HepG2 (cell line): Measurements from ENCODE around the gene IGSF21. TPM values are rescaled to one million over a fixed set of nuclear protein-coding genes. Genes with fewer than 3 reads are reported as not detected.

ENCODE experiments used
- ATAC-seq: fragments of 200-7000 bp; cut with Tn5 transposase; 3 replicates; pipeline ENCODE4 v1.9.1; 2020; ENCODE audit warnings: mild to moderate bottlenecking, moderate library complexity
- BruUV-seq: library from RNA; stranded (reverse); fragments of 400-500 nt; replicated peaks from 2 replicates; lab custom pipeline; 2021; lab: Mats Ljungman, UMichigan
- CTCF ChIA-PET: fragments of 300-600 bp; formaldehyde crosslinking; extraction: SDS; loops from one replicate; lab custom pipeline; 2021; ENCODE audit warnings: low total read pairs, inconsistent platforms, low intra/inter-chr PET ratio; lab: Yijun Ruan, JAX
- POLR2A ChIA-PET: fragments of 350-600 bp; sonication (Branson Sonifier 250); formaldehyde crosslinking; loops from one replicate; lab custom pipeline; 2020; ENCODE audit warnings: antibody characterized with exemption, inconsistent platforms; lab: Yijun Ruan, JAX
- DNase-seq: peaks from one replicate; pipeline ENCODE4 v3.0.0-alpha.2; 2015; ENCODE audit warnings: low spot score
- FAIRE-seq: peaks from 3 replicates; lab custom pipeline; 2011; peaks lifted over from hg19 to GRCh38; lab: Jason Lieb, UNC
- H2AFZ ChIP-seq: one replicate; pipeline ENCODE4 v1.6.1; 2011; ENCODE audit warnings: low read length, inconsistent platforms
- H3K27ac ChIP-seq: fragments of 300-600 bp; 3 replicates; pipeline ENCODE4 v1.8.0; 2011; ENCODE audit warnings: mixed run types, mild to moderate bottlenecking, mixed read lengths, low read length, inconsistent platforms; ENCODE audit not compliant: insufficient read depth; ENCODE audit errors: extremely low read length
- H3K27me3 ChIP-seq, 2 experiments: fragments of 200-600 bp in 1 of 2; 2 replicates in 1 of 2; 3 replicates in 1 of 2; pipeline versions ENCODE4 v1.6.0 to v1.8.0; 2011; ENCODE audit warnings: low read length in 2 of 2, mild to moderate bottlenecking in 2 of 2, moderate library complexity in 2 of 2, inconsistent platforms in 1 of 2; ENCODE audit not compliant: insufficient read depth in 2 of 2, control insufficient read depth in 1 of 2
- H3K36me3 ChIP-seq, 2 experiments: fragments of 200-600 bp in 1 of 2; replicated peaks in 1 of 2; 2 replicates in 1 of 2; 3 replicates in 1 of 2; pipeline versions ENCODE4 v1.5.1 to v1.8.0; 2011; ENCODE audit warnings: low read length in 2 of 2, inconsistent platforms in 1 of 2; ENCODE audit not compliant: insufficient read depth in 2 of 2, control insufficient read depth in 1 of 2
- H3K4me1 ChIP-seq: 2 replicates; pipeline ENCODE4 v1.5.1; 2012; ENCODE audit warnings: low read length, inconsistent platforms; ENCODE audit not compliant: insufficient read depth
- H3K4me2 ChIP-seq: 2 replicates; pipeline ENCODE4 v1.6.0; 2011; ENCODE audit warnings: low read depth, low read length, inconsistent platforms
- H3K4me3 ChIP-seq, 3 experiments: fragments of 200-600 bp in 1 of 3; sonication (generic), shearing (Covaris generic) in 1 of 3; replicated peaks in 1 of 3; 2 replicates each; pipeline ENCODE4 v1.5.1; 2011 to 2016; ENCODE audit warnings: low read length in 3 of 3, inconsistent platforms in 2 of 3, low read depth in 2 of 3, mild to moderate bottlenecking in 2 of 3, control low read depth in 1 of 3, mixed read lengths in 1 of 3; ENCODE audit not compliant: insufficient read depth in 1 of 3
- H3K79me2 ChIP-seq: one replicate; pipeline ENCODE4 v1.6.1; 2011; ENCODE audit warnings: low read length, inconsistent platforms; ENCODE audit not compliant: insufficient read depth
- H3K9ac ChIP-seq: 2 replicates; pipeline ENCODE4 v1.6.0; 2011; ENCODE audit warnings: mild to moderate bottlenecking, low read depth, low read length, inconsistent platforms; ENCODE audit not compliant: insufficient read depth
- H3K9me3 ChIP-seq: 2 replicates; pipeline ENCODE4 v1.5.1; 2012; ENCODE audit warnings: mild to moderate bottlenecking, low read length
- H4K20me1 ChIP-seq: 2 replicates; pipeline ENCODE4 v1.6.0; 2011; ENCODE audit warnings: inconsistent platforms, mild to moderate bottlenecking, low read length, moderate library complexity; ENCODE audit not compliant: insufficient read depth
- CSRNP2 ChIP-seq: sonication (generic); formaldehyde crosslinking; conservative IDR thresholded peaks from 2 replicates; pipeline ENCODE4 v1.8.0; 2022; ENCODE audit warnings: low read depth, missing genetic modification reagents
- GATA4 ChIP-seq: sonication (generic); IDR thresholded peaks from 2 replicates; pipeline ENCODE4 v1.6.1; 2016; ENCODE audit warnings: antibody characterized with exemption, low read depth, borderline replicate concordance
- GATAD2A ChIP-seq: IDR thresholded peaks from 2 replicates; pipeline ENCODE4 v1.6.1; 2016
- HMG20B ChIP-seq: conservative IDR thresholded peaks from 2 replicates; pipeline ENCODE4 v1.6.1; 2016; ENCODE audit warnings: missing genetic modification reagents, missing compliant biosample characterization
- JARID2 ChIP-seq: sonication (generic); formaldehyde crosslinking; IDR thresholded peaks from 2 replicates; pipeline ENCODE4 v1.8.1; 2023; ENCODE audit warnings: missing genetic modification reagents, inconsistent platforms; ENCODE audit not compliant: insufficient replicate concordance
- NCOA1 ChIP-seq: sonication (generic); formaldehyde crosslinking; IDR thresholded peaks from 2 replicates; pipeline ENCODE4 v1.9.0; 2021; ENCODE audit warnings: missing genetic modification reagents
- PCBP1 ChIP-seq: fragments of 200-400 bp; formaldehyde crosslinking; IDR thresholded peaks from 2 replicates; pipeline ENCODE4 v1.6.1; 2017; ENCODE audit warnings: mild to moderate bottlenecking, low read depth, low read length, borderline replicate concordance
- RXRB ChIP-seq: IDR thresholded peaks from 2 replicates; pipeline ENCODE4 v1.6.1; 2016; ENCODE audit warnings: borderline replicate concordance, missing genetic modification reagents, missing compliant biosample characterization
- STAT5B ChIP-seq: sonication (generic); formaldehyde crosslinking; IDR thresholded peaks from 2 replicates; pipeline ENCODE4 v1.4.0; 2020; ENCODE audit warnings: missing genetic modification reagents
- TFAP4 ChIP-seq: sonication (generic); IDR thresholded peaks from 2 replicates; pipeline ENCODE4 v1.6.1; 2016; ENCODE audit warnings: low read depth, borderline replicate concordance
- TOE1 ChIP-seq: sonication (generic); formaldehyde crosslinking; IDR thresholded peaks from 2 replicates; pipeline ENCODE4 v1.4.0; 2020; ENCODE audit warnings: mild to moderate bottlenecking, missing genetic modification reagents
- ZIK1 ChIP-seq: sonication (generic); formaldehyde crosslinking; IDR thresholded peaks from 2 replicates; pipeline ENCODE4 v1.5.0; 2020; ENCODE audit warnings: mild to moderate bottlenecking, low read depth, missing genetic modification reagents, borderline replicate concordance
- ZNF496 ChIP-seq: sonication (generic); formaldehyde crosslinking; IDR thresholded peaks from 2 replicates; pipeline ENCODE4 v1.8.1; 2023; ENCODE audit warnings: mild to moderate bottlenecking, moderate library complexity, missing genetic modification reagents; ENCODE audit not compliant: insufficient replicate concordance
- ZNF564 ChIP-seq: sonication (generic); formaldehyde crosslinking; IDR thresholded peaks from 2 replicates; pipeline ENCODE4 v1.8.1; 2023; ENCODE audit warnings: mild to moderate bottlenecking, missing genetic modification reagents
- ZNF710 ChIP-seq: sonication (generic); formaldehyde crosslinking; IDR thresholded peaks from 2 replicates; pipeline ENCODE4 v1.5.0; 2020; ENCODE audit warnings: mild to moderate bottlenecking, missing genetic modification reagents, borderline replicate concordance
- WGBS: methylation state at CpG from one replicate; pipeline ENCODE4 v1.1.6; 2017; ENCODE audit warnings: low lambda C conversion rate; 5-methylcytosine and 5-hydroxymethylcytosine counted together
- in situ Hi-C: cut with HindIII; loops from 2 replicates; pipeline ENCODE4 v1.10.0; 2017; ENCODE audit warnings: low pct_unique_long_range_greater_than_20kb; ENCODE audit not compliant: extremely low pct_ligation_motif_present
- intact Hi-C: fragments of 100-400 bp; cut with micrococcal nuclease; formaldehyde crosslinking; loops from one replicate; pipeline ENCODE4 v1.10.0; 2022; ENCODE audit not compliant: unreplicated experiment
- polyA plus RNA-seq, 8 experiments: library from polyadenylated mRNA; depleted of rRNA in 3 of 8; stranded (reverse) in 7 of 8; unstranded in 1 of 8; fragments of >200 nt; fragmentation: Illumina TruSeq in 4 of 8; extraction: Trizol in 4 of 8; gene quantifications; 2 replicates each; pipeline versions ENCODE4 v1.2.1 to v1.2.3, GENCODE V29; 2011 to 2016; ENCODE audit warnings: low read depth in 4 of 8, missing spikeins in 1 of 8, mixed read lengths in 1 of 8; ENCODE audit not compliant: insufficient read depth in 1 of 8
- total RNA-seq, 5 experiments: library from RNA; depleted of rRNA; stranded (reverse); fragments of >200 nt; fragmentation: Illumina TruSeq; extraction: Trizol; gene quantifications; 2 replicates each; pipeline ENCODE4 v1.2.3, GENCODE V29; 2016; ENCODE audit warnings: low read depth in 1 of 5

The IGSF21 gene
- total and polyA plus RNA-seq, 2 of the 13 experiments (the other 11 are each of a cell fraction or from before 2014, with no cell fraction given): not detected

GRCh38 chr1:18390953-18391352 is 283.4 kb downstream of the IGSF21 start:
- BruUV-seq: no TSS peak
- intact Hi-C loops: no loop called here
- no peaks in the 10 kb centered on the region for H3K4me1 ChIP-seq
- ChIA-PET POLR2A (no interaction called here), CTCF (no interaction called here)
- ATAC-seq (no peak), DNase-seq (no peak), FAIRE-seq (no peak)
- TF ChIP-seq RXRB: no peak
- no peak for TF ChIP-seq ZNF564 (CRISPR knock-in tag)
- TF ChIP-seq JARID2 (CRISPR knock-in tag): no peak
- TF ChIP-seq TFAP4: no peak
- H4K20me1 ChIP-seq: no peaks in the 10 kb centered on the region
- H3K27ac ChIP-seq: no peak overlapping the region
- in situ Hi-C loops: no loop called here
- no peak overlapping the region for H3K4me3 ChIP-seq
- H3K36me3 ChIP-seq: no peaks in the 10 kb centered on the region
- H3K27me3 ChIP-seq: peaks cover 1 to 27% of the 10 kb centered on the region in 2 experiments; a peak in 3 of 5 replicates
- H2AFZ ChIP-seq: no peak overlapping the region
- no peaks in the 10 kb centered on the region for H3K79me2 ChIP-seq
- H3K4me2 ChIP-seq: no peak overlapping the region
- 9% methylated on average over 4 of the region's 11 CpGs for WGBS
- H3K9ac ChIP-seq: no peak overlapping the region
- H3K9me3 ChIP-seq: no peaks in the 10 kb centered on the region

- Histone ChIP-seq H3K27ac (no peak overlapping the region), H4K20me1 (no peaks in the 10 kb centered on the region), H3K9me3 (no peaks in the 10 kb centered on the region), H2AFZ (no peak overlapping the region), H3K4me1 (no peaks in the 10 kb centered on the region), H3K36me3 (no peaks in the 10 kb centered on the region), H3K9ac (no peak overlapping the region), H3K4me2 (no peak overlapping the region), H3K4me3 (no peak overlapping the region), H3K79me2 (no peaks in the 10 kb centered on the region), H3K27me3 (peaks cover 1 to 22% of the 10 kb centered on the region in 2 experiments; a peak in 3 of 5 replicates)
- WGBS: 11% methylated on average over 4 of the region's 9 CpGs
- DNase-seq (no peak), ATAC-seq (no peak), FAIRE-seq (no peak)
- in situ Hi-C loops (no loop called here), intact Hi-C loops (no loop called here)
- no TSS peak for BruUV-seq
- POLR2A ChIA-PET: no interaction called here
- CTCF ChIA-PET: no interaction called here
- TF ChIP-seq STAT5B: no peak
- TF ChIP-seq HMG20B (CRISPR knock-in tag): no peak
- TF ChIP-seq TOE1: no peak
- no peak for TF ChIP-seq CSRNP2 (CRISPR knock-in tag)
- TF ChIP-seq PCBP1: no peak
- no peak for TF ChIP-seq GATA4
- no peak for TF ChIP-seq GATAD2A (CRISPR knock-in tag)
- TF ChIP-seq ZNF710 (CRISPR knock-in tag): no peak
- TF ChIP-seq ZIK1: no peak
- TF ChIP-seq NCOA1: no peak
- no peak for TF ChIP-seq ZNF496 (CRISPR knock-in tag)
Measured at GRCh38 chr1:18394563-18395156, 287.1 kb downstream of the IGSF21 start.
